GM19035 (cell line): Measurements from ENCODE around the gene GUCY2D.
"Not testable (repeated sequence)": the region's sequence is repeated elsewhere in the genome, so short reads cannot be mapped to it uniquely, and the experiment has no call there.

Experiments
- ATAC-seq: cut with Tn5 transposase; IDR thresholded peaks from one replicate; pipeline ENCODE4 v1.9.1; 2021; ENCODE audit not compliant: unreplicated experiment

The GUCY2D gene

DNA sequence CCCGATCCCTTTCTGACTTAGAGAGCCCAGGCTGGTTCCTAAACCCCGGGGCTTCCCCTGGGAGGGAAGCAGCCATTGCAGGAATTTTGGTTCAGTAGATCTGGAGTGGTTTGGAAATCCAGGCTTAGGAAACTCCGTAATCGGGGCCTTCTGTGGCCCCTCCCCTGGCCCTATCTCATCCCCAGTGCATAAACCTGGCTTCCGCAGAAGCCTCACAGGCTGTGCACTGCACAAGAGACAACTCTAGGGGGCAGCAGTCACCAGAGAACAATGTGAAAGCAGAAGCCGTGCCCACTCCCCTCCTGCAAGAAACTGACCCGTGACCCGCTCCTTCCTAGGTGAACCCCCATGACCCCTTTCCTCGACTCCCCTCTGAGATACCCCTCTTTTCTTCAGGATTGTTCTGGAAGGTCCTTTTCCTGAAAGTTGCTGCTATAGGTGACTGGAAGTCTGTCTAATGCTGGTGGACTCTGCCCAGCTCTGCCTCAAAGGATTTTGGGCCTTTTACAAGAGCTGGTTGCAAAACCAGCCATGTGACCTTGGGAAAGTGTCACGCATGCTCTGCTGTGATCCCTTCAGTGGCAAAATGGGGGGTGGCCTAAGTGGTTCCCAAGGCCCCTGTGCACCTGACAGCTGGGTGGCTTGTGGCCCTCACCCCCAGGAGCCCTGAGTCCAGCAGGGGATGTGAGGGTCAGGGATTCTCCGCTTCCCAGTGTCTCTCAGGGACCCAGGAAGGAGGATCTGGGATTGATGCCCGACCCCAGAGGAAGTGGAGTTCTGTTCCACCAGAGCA lies 14.4 kb downstream of the GUCY2D start:
- ATAC-seq, result no peak

DNA sequence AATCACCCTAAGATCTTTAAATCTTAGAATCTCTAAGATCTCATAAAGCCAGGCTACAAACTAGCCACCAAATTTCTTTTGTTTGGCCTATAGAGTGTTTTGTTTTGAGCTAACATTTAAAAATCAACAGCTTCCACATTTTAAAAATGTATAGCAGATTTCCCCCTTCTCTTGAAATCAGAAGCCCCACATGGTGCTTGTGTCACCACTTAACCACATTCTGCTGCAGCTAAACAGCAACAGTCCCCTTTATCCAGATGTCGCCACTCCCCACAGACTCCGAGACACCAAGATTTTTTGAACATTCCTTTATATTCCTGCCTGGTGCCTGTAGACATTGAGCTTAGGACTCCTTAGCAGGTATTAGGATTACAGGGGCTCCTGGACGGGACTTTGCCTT lies 16.0 kb downstream of the GUCY2D start:
- no peak for ATAC-seq

DNA sequence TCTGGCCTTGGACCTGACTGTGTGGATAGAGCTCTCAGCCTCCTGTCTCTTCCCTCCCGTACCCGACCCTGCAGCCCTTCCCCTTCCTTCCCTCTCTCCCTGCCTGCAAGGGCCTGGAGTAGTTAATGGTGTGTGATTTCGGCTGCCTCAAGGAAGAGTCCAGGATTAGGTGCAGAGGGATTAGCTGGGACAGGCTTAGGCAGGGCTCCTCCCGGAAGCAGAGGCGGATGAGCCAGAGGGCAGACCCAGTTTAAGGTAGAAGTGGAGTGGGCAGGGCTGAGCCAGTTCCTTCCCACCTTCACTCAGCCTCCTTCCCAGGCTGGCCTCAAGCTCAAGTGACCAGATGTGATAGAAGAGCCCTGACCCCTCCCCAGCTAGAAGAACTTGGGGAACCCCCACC lies 16.8 kb downstream of the GUCY2D start:
- no peak for ATAC-seq

GRCh38 chr17:8019665-8020650 lies 17.5 kb downstream of the GUCY2D start:
- no peak for ATAC-seq

- no peak for ATAC-seq
These were observed 18.6 kb downstream of the GUCY2D start for GRCh38 chr17:8020776-8021564.

DNA sequence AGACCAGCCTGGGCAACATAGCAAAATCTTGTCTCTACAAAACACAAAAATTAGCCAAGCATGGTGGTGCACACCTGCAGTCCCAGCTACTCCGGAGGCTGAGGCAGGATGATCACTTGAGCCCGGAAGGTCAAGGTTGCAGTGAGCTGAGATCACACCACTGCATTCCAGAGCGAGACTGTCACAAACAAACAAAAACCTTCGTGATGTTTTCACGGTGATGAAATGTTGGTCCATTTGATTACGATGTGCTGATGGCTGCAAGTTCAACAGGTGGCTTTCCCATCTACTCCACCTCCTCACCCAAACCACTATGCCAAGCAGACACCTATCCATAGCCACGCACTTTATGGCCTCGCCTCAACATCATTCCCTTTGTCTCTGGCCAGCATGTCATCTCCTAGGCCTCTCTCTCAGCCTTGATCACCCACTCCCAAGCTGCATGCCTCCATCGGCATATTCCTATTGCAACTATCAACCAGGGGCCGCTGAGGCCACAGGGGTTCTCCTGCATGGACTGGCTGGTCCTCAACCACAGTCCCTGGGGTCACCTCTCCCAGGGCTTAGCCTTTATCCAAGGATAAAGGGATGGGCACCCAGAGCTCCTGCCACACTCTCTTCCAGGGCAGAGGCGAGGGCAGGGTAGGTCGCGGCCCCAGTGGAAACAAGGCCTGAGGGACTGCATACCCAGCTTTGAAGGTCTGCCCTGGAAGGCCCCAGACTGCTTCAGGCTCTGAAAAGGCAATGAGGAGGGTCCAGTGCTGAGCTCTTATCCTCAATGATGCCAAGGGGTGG lies 19.3 kb downstream of the GUCY2D start:
- no peak for ATAC-seq

DNA sequence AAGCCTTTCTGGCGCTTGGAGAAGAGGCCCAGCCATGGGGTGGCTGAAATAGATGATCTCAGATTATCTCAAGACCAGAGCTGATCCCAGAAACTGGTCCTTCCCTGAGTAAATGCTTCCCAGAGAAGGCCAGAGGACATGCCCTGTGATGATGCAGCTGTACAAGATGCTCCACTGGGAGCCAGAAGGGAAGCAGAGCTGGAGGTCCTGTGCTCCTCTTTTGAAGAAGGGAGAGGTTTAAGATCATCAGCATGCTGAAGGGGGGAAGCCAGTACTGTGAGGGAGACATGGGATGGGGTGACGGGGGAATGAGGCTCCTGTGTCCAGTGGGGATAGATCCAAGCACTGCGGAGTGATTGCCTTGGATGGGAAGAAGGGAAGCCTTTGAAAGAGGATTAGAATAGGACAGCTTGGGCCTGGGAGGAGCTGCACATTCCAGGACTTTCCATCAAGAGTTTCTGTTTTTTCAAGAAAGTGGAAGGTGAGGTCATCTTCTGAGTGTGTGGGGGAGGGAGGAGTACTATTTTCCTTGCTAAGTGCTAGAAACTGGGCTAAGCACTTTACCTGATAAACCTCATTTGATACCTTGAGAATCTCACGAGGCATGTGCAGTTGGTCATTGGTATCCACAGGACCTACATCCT lies 20.1 kb downstream of the GUCY2D start:
- ATAC-seq, result no peak

DNA sequence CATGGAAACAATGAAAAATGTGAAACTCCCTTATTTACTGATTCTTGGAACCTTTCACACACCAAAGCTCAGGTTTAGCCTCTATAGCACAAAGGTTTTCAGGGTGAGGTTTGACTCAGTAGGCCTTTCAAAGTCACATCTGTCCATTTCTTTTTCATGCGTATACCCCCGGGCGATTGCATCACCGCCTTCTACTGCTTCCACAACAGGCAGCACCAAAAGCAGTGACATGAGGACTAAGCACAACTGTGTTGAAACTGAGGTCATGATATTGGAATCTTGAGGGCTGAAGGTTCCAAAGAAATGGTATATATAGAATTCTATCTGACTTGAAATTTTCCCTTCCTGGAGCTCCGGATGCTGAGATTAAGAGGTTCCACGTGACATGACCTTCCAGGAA lies 21.7 kb downstream of the GUCY2D start:
- not testable (repeated sequence) for ATAC-seq

GRCh38 chr17:8025176-8025911 lies 22.9 kb downstream of the GUCY2D start:
- ATAC-seq, result no peak

DNA sequence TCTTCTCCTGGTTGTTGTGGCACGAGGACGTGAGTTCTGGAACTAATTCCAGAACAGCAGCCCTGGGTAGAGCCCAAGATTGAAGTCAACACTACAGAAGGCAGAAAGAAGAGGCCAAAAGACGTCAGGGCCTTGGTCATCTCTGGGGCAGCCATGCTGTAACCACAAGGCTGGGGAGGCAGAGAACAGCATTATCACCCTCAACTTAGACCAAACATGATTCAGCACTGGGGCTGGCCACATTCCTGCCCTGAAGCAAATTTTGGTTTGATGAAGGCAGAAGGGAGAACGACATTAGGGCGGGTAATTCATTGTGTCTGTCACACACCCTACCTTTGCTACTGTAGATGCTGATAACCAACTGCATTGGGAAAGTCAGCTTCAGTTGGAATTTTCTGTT lies 26.7 kb downstream of the GUCY2D start:
- no peak for ATAC-seq

DNA sequence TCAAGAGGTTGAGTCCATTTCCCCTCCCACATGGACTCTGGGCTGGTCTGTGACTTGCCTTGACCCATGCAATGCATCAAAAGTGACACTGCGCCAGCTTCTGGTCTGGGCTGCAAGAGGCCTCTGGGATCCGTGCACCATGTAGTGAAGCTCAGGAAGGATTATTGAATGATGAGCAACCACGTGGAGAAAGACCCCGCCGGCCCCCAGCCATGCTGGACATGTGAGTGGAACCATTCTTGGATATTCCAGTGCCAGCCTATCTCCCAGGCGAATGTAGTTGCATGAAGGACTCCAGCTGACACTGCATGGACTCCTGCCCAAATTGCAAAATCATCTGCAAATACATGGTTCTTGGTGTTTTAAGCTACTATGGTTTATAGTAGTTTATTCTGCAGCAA lies 28.8 kb downstream of the GUCY2D start:
- ATAC-seq, result no peak

- ATAC-seq, result no peak
These were observed 29.5 kb downstream of the GUCY2D start for GRCh38 chr17:8031950-8032349.

GRCh38 chr17:8032442-8032841 lies 30.0 kb downstream of the GUCY2D start:
- no peak for ATAC-seq

GRCh38 chr17:8038954-8039610 lies 36.7 kb downstream of the GUCY2D start, which contains the start of gene ALOX15B:
ALOX15B (plus strand) TSS chr17:8039059; CDS start chr17:8039156, 97 bp downstream.
- ATAC-seq, result no peak

GRCh38 chr17:8039611-8040168 lies 37.3 kb downstream of the GUCY2D start:
- no peak for ATAC-seq

DNA sequence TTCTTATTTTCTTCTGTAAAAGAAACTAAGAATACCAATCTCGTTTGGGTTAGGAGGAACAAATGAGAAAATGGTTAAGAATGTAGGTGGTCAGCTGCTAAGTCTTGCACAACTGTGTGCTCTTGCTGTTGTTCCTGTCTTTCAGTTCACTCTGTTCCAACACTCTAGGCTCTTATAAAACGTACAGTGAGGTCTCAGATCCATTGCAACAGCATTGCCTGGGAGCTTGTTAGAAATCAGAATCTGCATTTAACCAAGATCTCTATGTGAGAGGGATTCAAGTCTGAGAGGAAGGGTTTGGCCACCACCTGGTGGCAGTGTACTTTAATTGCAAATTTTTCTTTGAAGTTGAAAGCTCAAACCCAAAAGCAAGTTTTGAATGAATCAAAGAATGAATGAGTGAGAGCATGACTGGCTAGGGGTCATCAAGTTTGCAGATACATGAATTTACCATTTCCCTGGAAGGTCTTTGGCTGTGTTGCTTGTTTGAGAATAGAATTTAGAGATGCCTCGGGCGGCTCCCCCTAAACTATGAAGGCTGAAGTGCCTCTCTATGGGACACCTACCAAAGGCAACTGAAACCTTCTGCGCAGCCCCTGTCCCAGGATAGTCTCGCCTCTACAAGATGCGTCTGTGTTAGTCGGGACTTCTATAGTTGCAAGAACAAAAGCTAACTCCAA lies 39.0 kb downstream of the GUCY2D start:
- no peak for ATAC-seq

DNA sequence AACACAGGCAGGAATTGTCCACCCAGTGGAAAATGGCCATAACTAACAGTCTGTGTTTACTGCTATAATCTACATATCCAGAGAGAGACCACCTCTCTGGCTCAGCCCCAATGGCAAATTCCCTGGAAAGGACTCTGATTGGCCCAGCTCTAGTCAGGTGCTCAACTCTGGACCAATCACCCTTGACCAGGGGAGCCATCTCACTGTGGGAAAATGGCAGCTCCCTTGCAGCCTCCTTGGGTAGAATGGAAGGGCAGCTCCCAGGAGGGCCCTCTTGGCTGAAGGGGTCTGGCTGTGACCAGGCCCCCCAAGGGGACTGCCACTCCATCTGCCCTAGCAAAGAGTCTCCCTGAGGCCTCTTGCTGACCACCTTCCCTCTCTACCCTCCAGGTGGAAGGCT lies 39.6 kb downstream of the GUCY2D start:
- ATAC-seq, result no peak
